BE2C (cell line): Measurements from ENCODE around the gene POU3F4. TPM values are rescaled to one million over a fixed set of nuclear protein-coding genes. Genes with fewer than 3 reads are reported as not detected.

Source experiments
- DNase-seq: peaks from one replicate; pipeline ENCODE4 v3.0.0-alpha.2; 2020
- H3K27me3 ChIP-seq: fragments of 250-450 bp; sonication (Bioruptor Pico); 2 replicates; pipeline ENCODE4 v1.5.1; 2020; ENCODE audit warnings: mild to moderate bottlenecking
- H3K36me3 ChIP-seq: fragments of 250-450 bp; sonication (Bioruptor Pico); 2 replicates; pipeline ENCODE4 v1.5.1; 2020; ENCODE audit warnings: mild to moderate bottlenecking
- H3K4me1 ChIP-seq: fragments of 250-450 bp; sonication (Bioruptor Pico); 2 replicates; pipeline ENCODE4 v1.5.1; 2020
- H3K4me3 ChIP-seq: 2 replicates; pipeline ENCODE4 v1.5.1; 2011; ENCODE audit warnings: low read depth, low read length
- H3K9me3 ChIP-seq: fragments of 250-450 bp; sonication (Bioruptor Pico); 2 replicates; pipeline ENCODE4 v1.5.1; 2020
- CTCF ChIP-seq: IDR thresholded peaks from 2 replicates; pipeline ENCODE4 v1.5.1; 2012; ENCODE audit warnings: mild to moderate bottlenecking, low read depth, low read length
- polyA plus RNA-seq: library from polyadenylated mRNA; unstranded; fragments of >200 nt; gene quantifications from one replicate; pipeline ENCODE4 v1.2.1, GENCODE V29; 2012; ENCODE audit warnings: low read depth, missing spikeins; ENCODE audit not compliant: insufficient read length, insufficient read depth

Gene POU3F4
- polyA plus RNA-seq: not detected

- no peaks in the 10 kb centered on the region for H3K27me3 ChIP-seq
- no peak for TF ChIP-seq CTCF
- H3K9me3 ChIP-seq: no peaks in the 10 kb centered on the region
- no peak within 1 kb of the TSS for H3K4me3 ChIP-seq
- no peak for DNase-seq
- no peaks in the 10 kb centered on the region for H3K4me1 ChIP-seq
- H3K36me3 ChIP-seq: no peaks in the 10 kb centered on the region
Observed at GRCh38 chrX:83508006-83508405, at the start of gene POU3F4. Gene POU3F4 (plus strand): TSS chrX:83508290. CDS start chrX:83508325, 35 bp downstream.

GRCh38 chrX:83469551-83469950 lies 38.5 kb upstream of the POU3F4 start:
- Histone ChIP-seq H3K36me3 (no peaks in the 10 kb centered on the region), H3K9me3 (no peaks in the 10 kb centered on the region), H3K4me3 (no peak overlapping the region), H3K27me3 (no peaks in the 10 kb centered on the region), H3K4me1 (no peaks in the 10 kb centered on the region)
- peak; percentile 29 for TF ChIP-seq CTCF
- no peak for DNase-seq

- no peaks in the 10 kb centered on the region for H3K27me3 ChIP-seq
- no peaks in the 10 kb centered on the region for H3K36me3 ChIP-seq
- DNase-seq: no peak
- H3K9me3 ChIP-seq: no peaks in the 10 kb centered on the region
- H3K4me1 ChIP-seq: no peaks in the 10 kb centered on the region
- H3K4me3 ChIP-seq: no peak overlapping the region
- TF ChIP-seq CTCF: no peak
Observed at GRCh38 chrX:83495898-83496297, 12.2 kb upstream of the POU3F4 start.

- TF ChIP-seq CTCF: no peak
- no peak for DNase-seq
- no peak overlapping the region for H3K4me3 ChIP-seq
- H3K9me3 ChIP-seq: no peaks in the 10 kb centered on the region
- no peaks in the 10 kb centered on the region for H3K36me3 ChIP-seq
- no peaks in the 10 kb centered on the region for H3K27me3 ChIP-seq
- H3K4me1 ChIP-seq: no peaks in the 10 kb centered on the region
Observed at GRCh38 chrX:83501003-83501402, 7.1 kb upstream of the POU3F4 start.

GRCh38 chrX:83501530-83501929 lies 6.6 kb upstream of the POU3F4 start:
- H3K4me1 ChIP-seq: no peaks in the 10 kb centered on the region
- no peak for DNase-seq
- no peak overlapping the region for H3K4me3 ChIP-seq
- H3K36me3 ChIP-seq: no peaks in the 10 kb centered on the region
- H3K27me3 ChIP-seq: no peaks in the 10 kb centered on the region
- no peak for TF ChIP-seq CTCF
- no peaks in the 10 kb centered on the region for H3K9me3 ChIP-seq

GRCh38 chrX:83504721-83505479 lies 3.2 kb upstream of the POU3F4 start:
- DNase-seq: no peak
- Histone ChIP-seq H3K27me3 (no peaks in the 10 kb centered on the region), H3K9me3 (no peaks in the 10 kb centered on the region), H3K4me1 (no peaks in the 10 kb centered on the region), H3K4me3 (no peak overlapping the region), H3K36me3 (no peaks in the 10 kb centered on the region)
- TF ChIP-seq CTCF: no peak
